NCI-H446 (cell line): ENCODE results near the gene GIMAP4.
"Not testable (repeated sequence)": the region's sequence is repeated elsewhere in the genome, so short reads cannot be mapped to it uniquely, and the experiment has no call there.

Experiments
- DNase-seq, 2 experiments: peaks; one replicate each; lab custom pipeline; 2025; lab: John Stamatoyannopoulos, UW

The GIMAP4 gene

GRCh38 chr7:150580638-150581394 is 13.6 kb downstream of the GIMAP4 start:
- DNase-seq = no peak

GRCh38 chr7:150585199-150585598 is 18.0 kb downstream of the GIMAP4 start:
- no peak for DNase-seq

GRCh38 chr7:150586068-150586784 is 19.0 kb downstream of the GIMAP4 start:
- no peak for DNase-seq

- DNase-seq = no peak
These were observed 19.6 kb downstream of the GIMAP4 start for GRCh38 chr7:150586785-150587152.

GRCh38 chr7:150587551-150587950 is 20.4 kb downstream of the GIMAP4 start:
- no peak for DNase-seq

GRCh38 chr7:150594805-150595204 is 27.6 kb downstream of the GIMAP4 start:
- no peak for DNase-seq

GRCh38 chr7:150595361-150595760 is 28.2 kb downstream of the GIMAP4 start:
- DNase-seq = no peak

GRCh38 chr7:150603600-150603999 is 36.4 kb downstream of the GIMAP4 start:
- DNase-seq = not testable (repeated sequence)

- no peak for DNase-seq
These were observed 43.0 kb downstream of the GIMAP4 start for GRCh38 chr7:150610233-150610632.

- DNase-seq = no peak
These were observed 45.7 kb downstream of the GIMAP4 start for GRCh38 chr7:150612925-150613324.

- no peak for DNase-seq
These were observed 46.7 kb downstream of the GIMAP4 start for GRCh38 chr7:150613880-150614279.

GRCh38 chr7:150614426-150614825 is 47.2 kb downstream of the GIMAP4 start:
- DNase-seq = not testable (repeated sequence)

- not testable (repeated sequence) for DNase-seq
These were observed 48.1 kb downstream of the GIMAP4 start for GRCh38 chr7:150615221-150615755.

GRCh38 chr7:150620061-150620460 is 52.9 kb downstream of the GIMAP4 start:
- DNase-seq = no peak

GRCh38 chr7:150620617-150621371 is 53.6 kb downstream of the GIMAP4 start:
- DNase-seq = no peak

GRCh38 chr7:150621376-150621775 is 54.2 kb downstream of the GIMAP4 start:
- DNase-seq = no peak
